Bronchial smooth muscle cell (primary cell): ENCODE results near the gene LRRC7. TPM values are rescaled to one million over a fixed set of nuclear protein-coding genes. Genes with fewer than 3 reads are reported as not detected.

ENCODE experiments used
- total RNA-seq: library from RNA; depleted of rRNA; stranded (reverse); fragments of >200 nt; gene quantifications from 2 replicates; pipeline ENCODE4 v1.2.1, GENCODE V29; 2014

LRRC7 gene
- total RNA-seq: under 0.01 TPM in 1 of 2 replicates, not detected in the other

DNA sequence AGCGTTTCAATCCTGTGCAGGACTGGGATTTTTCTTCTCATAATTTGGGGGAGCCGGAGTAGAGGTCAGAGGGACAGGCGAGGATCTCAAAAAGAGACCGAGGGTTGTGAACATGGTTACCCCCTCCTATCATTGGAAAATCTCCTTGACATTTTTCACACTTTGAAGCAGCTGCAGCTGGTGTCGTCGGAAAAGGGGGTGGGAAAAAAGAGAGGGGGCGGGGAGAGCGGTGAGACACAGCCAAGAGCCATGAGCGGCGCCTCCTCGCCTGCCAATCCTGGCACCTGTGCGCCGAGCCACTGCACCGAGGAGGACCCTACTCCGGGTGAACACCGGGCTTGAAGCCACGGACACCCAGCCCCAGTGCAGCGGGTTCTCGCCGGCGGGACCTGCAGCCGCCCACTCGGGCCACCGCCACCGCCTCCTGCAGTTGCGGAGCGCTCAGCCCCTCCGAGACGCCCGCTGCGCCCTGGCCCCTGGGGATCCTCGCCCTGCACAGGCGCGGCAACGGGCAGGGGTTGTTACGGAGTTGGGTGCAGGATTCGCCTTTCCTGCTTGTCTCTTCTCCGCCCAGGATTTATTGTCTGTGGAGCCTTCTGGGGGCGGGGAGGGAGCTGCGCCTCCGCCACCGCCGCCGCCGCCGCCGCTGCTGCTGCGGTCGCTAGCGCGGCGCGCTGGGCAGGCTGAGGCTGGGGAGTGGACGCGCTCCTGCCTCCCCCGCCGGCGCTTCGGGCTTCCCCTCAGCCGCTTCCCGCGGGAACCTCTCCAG, at the start of gene LRRC7:
Gene LRRC7, plus strand, starts transcription at position 271 of the 769 bp plus-strand sequence. CDS start 718 bp downstream, outside the sequence.

